Hematopoietic multipotent progenitor cell treated with erythropoietin and hydrocortisone succinate and interleukin-3 and kit ligand, for 15 days (in vitro differentiated cells): ENCODE data around the gene FREM2.

Experiments
- DNase-seq: peaks from one replicate; pipeline ENCODE4 v3.0.0-alpha.2; 2015; ENCODE audit warnings: low spot score

The FREM2 gene

GRCh38 chr13:38687246-38688229, 661 bp downstream of the FREM2 start:
- DNase-seq = no peak

- DNase-seq = no peak
Observed at GRCh38 chr13:38688674-38689073, 1.8 kb downstream of the FREM2 start.

DNA sequence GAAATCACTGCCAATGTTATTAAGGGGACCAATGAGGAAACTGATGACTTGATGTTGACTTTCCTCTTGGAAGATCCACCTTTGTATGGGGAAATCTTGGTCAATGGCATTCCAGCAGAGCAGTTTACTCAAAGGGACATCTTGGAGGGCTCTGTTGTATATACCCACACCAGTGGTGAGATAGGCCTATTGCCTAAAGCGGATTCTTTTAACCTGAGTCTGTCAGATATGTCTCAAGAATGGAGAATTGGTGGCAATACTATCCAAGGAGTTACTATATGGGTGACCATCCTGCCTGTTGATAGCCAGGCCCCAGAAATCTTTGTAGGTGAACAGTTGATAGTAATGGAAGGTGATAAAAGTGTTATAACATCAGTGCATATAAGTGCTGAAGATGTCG, 3.4 kb downstream of the FREM2 start:
- no peak for DNase-seq

GRCh38 chr13:38693168-38693567, 6.3 kb downstream of the FREM2 start:
- DNase-seq = no peak

DNA sequence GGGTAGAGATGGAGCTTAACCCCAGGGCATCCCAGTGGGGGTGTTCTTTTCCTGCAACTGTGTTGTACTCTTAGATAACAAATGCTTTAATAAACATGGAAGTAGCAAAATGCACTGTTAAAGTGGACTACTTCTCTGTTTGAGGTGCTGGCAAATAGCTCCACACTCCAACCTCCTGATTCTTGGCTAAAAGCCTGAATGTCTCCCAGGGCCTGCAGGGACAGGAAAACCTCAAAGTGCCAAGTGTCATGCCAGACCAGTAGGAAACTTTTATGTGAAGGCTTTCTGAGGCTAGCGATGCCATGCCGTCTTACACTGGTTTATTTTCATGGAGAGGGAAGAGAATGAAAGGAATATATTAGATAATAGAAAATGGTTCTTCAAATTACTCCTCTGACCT, 6.8 kb downstream of the FREM2 start:
- no peak for DNase-seq

DNA sequence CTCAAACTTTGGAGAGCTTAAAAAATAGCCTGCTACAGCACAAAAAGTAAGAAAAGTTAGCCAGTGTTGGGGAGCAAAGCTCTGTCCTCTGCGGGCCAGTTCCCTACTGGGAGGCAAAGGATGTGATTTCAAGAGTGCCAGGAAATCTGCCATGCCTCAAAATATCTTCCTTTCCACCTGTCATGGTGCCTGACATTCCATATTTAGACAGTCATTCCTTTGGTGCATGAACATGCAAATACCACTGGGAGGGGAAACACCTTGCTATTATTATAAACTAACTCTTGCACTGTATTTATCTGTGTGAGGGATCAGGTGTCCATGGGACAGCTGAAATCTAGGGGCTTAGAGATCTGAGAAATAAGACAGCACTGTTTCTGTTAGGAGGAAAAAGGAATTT, 10.3 kb downstream of the FREM2 start:
- no peak for DNase-seq

DNA sequence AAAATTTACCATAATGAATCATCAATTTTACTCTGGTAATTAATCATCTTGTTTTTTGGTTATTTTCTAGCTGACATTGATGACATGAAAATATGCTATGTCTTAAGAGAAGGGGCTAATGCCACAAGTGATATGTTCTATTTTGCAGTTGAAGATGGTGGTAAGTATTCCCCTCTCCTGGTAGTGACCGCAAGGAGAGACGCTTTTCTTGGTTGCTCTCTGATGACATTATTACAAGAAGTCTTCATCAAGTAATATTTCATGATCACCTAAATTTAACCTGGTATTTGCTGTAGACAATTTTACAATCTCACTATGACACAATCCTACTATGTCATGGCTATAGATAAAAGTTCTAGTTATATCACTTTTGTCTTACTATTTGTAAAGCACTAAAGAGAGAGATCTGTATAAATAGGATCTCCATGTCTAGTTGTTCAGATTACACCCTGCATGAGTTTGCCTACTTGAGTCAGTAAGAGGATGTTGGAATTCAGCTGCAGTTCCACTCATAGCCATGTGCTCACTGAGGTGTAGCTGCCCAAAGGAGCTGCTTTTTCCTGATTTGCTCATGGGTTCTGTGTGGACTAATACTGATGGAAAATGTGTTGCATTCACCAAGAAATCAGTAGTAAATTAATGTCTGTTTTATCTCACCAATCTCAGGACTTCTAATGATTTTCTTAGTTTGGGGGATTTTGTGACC, 10.9 kb downstream of the FREM2 start:
- no peak for DNase-seq

DNA sequence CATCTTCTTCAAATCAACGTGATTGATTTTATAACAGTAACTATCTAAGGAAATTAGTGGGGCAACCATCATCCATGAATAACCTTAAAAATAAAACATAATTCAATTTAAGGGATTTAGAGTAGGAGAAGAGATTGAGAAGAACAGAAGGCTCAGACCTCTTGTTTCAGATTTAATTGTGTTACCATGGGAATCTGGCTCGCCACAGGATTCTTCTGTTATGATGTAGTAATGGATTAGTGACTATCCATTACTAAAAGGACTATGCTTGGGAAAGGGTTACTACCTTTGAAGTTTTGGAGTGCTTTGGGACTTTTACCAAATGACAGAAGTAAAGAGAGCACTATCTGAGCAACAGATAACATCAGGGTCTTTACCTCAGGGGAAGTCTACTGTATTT, 13.2 kb downstream of the FREM2 start:
- DNase-seq = no peak

DNA sequence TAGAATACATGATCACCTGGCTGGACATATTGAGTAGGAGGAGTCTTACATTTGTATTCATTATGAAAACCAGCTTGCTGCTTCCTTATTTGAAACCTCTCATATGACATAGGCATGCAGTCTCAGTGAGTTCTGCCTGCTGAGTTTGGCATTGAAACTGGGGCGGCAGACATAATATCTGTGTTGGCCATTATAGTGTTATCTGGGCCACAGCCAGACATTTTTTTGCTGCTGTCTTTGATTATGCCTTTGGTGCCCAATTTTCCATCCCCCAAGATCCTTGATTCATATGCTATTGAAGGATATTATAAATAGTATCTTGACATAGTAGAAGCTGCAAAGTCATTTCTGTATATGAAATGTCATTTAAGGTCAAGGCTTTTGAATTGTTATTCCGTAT, 15.8 kb downstream of the FREM2 start:
- no peak for DNase-seq

DNA sequence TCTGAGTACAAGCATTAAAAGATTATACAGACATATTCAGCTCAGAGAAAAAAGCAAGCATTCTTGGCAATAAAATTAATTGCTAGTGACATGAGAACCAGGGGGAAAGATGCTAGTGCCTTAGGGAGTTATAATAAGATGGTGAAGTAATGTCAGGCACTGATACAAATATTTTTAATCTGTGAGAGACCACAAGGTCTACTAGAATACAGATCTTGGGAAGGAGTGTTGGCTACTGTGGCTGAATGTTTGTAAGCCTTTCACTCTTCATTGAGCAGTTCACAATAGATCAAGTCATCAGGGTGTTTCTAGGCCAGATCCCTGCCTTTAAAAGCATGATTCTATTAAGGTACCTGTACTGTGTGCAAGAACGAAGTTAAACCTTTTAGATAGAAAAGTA, 16.4 kb downstream of the FREM2 start:
- no peak for DNase-seq

- DNase-seq = no peak
Observed at GRCh38 chr13:38705365-38705764, 18.5 kb downstream of the FREM2 start.

DNA sequence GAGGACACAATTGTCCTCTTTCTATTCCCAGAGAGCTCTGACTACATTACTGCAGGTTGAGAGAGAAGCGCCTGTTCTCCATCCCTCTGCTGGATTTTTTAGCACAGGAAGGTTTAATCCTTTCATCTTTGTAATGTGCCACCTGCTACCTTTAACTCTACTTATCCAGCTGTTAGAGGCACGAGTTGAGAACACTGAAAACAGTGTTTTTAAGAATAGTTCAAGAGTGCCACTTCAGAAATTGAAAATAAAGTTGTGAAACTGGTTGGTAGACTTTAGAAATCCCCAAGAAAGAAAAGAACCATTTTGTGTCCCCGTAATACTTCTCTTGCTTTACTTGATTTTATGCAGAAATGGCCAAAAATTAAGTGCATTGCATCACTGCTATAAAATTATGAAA, 20.6 kb downstream of the FREM2 start:
- DNase-seq = no peak

- DNase-seq = no peak
Observed at GRCh38 chr13:38713046-38713445, 26.2 kb downstream of the FREM2 start.

DNA sequence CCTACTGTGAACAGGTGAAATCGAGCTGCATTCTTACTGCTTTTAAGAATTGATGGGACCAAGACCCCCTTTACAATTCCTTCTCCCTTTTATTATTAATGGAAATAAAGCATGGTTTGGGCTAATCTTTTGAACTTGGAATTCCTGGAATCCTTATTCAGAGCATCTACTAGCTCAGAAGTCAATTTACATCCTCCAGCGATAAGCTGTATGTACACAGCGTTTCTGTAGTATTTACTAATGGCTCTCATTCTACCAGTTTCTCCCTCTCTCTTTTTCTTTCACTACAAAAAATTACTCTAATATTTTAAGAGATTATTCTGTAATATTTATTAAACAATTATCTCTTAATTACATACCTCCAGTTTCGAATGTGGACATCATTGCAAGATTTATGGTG, 31.5 kb downstream of the FREM2 start:
- DNase-seq = no peak

DNA sequence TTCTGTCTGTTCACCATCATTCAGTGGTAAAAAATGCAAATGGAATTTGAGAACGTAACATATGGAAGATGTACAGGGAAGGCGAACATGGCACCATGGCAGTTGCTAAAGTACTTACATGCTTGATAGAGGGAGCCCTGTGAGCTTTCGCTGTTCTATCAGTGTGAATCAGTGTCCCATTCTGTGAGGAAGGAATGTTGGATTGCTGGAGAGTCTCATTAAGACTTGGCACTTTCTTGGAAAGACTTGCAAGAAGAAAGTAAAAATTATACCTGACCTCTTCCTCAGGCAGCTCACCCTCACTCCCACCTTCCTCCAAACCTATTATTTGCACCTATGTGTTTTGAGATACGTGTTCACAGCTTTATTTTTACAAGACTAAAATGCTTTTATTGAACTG, 43.5 kb downstream of the FREM2 start:
- no peak for DNase-seq

GRCh38 chr13:38733146-38733545, 46.3 kb downstream of the FREM2 start:
- no peak for DNase-seq

- no peak for DNase-seq
Observed at GRCh38 chr13:38735665-38736440, 49.0 kb downstream of the FREM2 start.

DNA sequence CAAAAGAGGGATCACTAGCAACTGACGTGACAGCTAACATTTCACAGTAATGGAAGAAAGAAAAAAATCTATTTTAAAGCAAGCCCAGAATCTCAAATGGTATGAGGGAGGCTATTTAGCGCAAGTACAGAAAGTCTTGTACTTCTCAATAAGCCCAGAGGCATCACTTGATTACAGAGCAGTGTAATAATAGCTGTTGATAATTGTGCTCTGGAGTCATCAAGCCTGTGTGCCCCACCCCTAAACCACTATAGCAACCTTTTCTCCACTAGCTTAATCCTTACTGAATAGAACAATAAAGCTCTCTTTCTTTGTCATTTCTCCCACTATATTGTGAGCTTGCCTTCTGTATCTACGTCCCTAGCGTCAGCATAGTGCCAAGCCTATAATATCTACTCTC, 56.6 kb downstream of the FREM2 start:
- DNase-seq = no peak

DNA sequence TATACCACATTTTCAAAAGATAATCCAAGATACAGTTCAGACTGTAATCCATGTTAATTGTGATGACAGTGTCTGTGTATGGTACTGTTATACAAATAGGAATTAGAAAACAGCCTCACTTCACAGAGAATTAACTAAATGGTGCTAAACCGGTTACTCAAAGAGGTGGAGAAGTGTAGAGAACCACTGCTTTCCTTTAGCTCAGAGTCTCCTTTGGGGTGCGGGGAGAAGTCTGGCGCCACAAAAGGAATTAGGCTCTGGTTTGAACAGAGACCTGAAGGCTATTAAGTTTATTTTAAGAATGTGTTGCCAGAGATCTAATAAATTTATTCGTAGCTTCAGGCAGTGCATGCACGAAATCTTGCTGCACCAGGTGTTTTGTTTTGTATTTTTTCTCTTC, 65.8 kb downstream of the FREM2 start:
- no peak for DNase-seq

DNA sequence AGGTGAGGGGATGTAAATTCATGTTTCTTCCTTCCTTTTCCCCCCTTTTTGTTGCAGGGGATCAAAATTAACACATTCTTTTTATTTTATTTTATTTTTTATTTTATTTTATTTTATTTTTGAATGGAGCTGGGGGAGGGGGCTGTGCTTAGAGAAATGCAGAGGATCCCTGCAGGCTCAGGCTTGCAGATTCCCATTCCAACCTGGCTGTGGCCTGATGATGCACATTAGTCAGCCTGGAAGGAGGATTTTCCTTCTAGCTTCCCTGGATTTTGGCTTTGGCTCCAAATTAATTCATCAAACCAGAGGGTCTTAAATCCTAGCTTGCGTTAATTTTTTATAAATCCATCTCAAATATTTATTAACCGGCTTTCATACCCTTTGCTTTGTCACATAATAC, 67.0 kb downstream of the FREM2 start:
- no peak for DNase-seq

DNA sequence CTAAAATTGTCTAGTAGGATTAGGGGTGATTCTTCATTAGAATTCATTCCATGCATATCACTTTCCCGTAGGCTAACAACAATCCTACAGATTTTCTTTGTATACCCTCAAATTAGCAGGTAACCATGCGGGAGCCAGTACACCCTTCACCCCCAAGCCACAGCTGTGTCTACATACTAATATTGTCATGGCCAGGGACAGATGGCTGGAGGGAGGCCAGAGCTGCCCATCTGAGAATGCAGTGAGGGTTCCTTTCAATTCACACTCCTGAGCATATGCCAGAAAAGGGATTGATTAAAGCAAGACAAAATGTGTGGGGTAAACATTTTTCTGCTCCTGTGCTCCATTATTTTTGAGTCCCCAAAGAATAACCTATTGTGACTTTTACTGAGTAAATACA, 68.9 kb downstream of the FREM2 start:
- DNase-seq = no peak

DNA sequence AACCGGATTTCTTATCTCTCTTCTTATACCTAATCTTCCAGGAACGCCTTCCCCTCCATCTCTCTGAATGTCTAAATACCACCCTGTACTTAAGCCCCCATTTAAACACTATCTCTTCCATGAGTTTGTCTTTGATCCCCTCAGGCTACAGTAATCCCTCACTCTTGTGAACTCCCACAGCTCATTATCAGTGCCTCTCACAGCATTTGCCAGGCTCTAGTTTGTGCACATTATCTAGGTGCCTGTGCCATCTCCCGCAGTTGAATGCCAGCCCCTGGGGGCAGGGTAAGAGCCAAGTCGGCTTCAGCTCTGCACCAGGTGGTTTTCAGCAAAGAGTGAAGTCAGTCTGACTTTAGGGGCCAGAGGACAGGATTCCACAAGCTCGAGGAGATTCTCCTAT, 71.4 kb downstream of the FREM2 start:
- DNase-seq = no peak

DNA sequence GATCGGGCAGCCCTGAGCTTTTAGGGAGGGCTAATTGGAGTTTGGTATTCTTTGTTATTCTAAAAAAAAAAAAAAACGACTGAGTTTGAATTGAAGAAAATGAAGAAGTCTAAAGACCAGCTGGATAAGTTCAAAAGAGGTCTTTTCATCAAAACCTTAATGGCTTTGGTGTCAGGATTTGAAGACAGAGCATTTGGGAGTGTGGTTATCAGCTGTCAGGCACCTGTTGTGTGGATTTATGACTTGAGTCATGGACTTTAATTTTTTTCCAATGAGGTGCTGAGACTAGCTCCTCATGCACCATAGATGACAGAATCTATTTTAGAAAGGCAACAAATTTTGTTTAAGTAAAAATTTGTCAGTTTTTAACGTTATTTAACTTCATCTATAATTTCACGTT, 72.5 kb downstream of the FREM2 start:
- DNase-seq = no peak
